Mesendoderm (in vitro differentiated cells): ENCODE data around the gene GALNS.

Source experiments
- DNase-seq: peaks from one replicate; pipeline ENCODE4 v3.0.0; 2013
- H2AK5ac ChIP-seq: 2 replicates; pipeline ENCODE4 v1.6.1; 2013; ENCODE audit warnings: low read length, inconsistent platforms
- H2BK120ac ChIP-seq: 2 replicates; pipeline ENCODE4 v1.6.1; 2013; ENCODE audit warnings: low read depth, mild to moderate bottlenecking, low read length, moderate library complexity, mixed read lengths
- H2BK15ac ChIP-seq: replicated peaks from 2 replicates; pipeline ENCODE4 v1.6.1; 2013; ENCODE audit warnings: low read depth, mild to moderate bottlenecking, moderate library complexity
- H2BK5ac ChIP-seq: 2 replicates; pipeline ENCODE4 v1.6.1; 2013; ENCODE audit warnings: low read length, inconsistent platforms
- H3K18ac ChIP-seq: 2 replicates; pipeline ENCODE4 v1.6.1; 2013; ENCODE audit warnings: mild to moderate bottlenecking, low read length, mixed read lengths
- H3K23ac ChIP-seq: one replicate; pipeline ENCODE4 v1.6.1; 2013; ENCODE audit warnings: low read length
- H3K27ac ChIP-seq: 2 replicates; pipeline ENCODE4 v1.5.1; 2013; ENCODE audit warnings: low read depth, mild to moderate bottlenecking, inconsistent platforms, low read length, moderate library complexity
- H3K27me3 ChIP-seq: 2 replicates; pipeline ENCODE4 v1.6.1; 2013; ENCODE audit warnings: low read length, control low read depth, mild to moderate bottlenecking, inconsistent platforms; ENCODE audit not compliant: insufficient read depth, poor library complexity
- H3K36me3 ChIP-seq: 2 replicates; pipeline ENCODE4 v1.6.1; 2013; ENCODE audit warnings: low read length, inconsistent platforms; ENCODE audit not compliant: control insufficient read depth, insufficient read depth
- H3K4ac ChIP-seq: one replicate; pipeline ENCODE4 v1.6.1; 2013; ENCODE audit warnings: low read depth, mild to moderate bottlenecking, low read length, moderate library complexity
- H3K4me1 ChIP-seq: 2 replicates; pipeline ENCODE4 v1.6.1; 2013; ENCODE audit warnings: low read depth, low read length, inconsistent platforms; ENCODE audit not compliant: control insufficient read depth
- H3K4me2 ChIP-seq: 2 replicates; pipeline ENCODE4 v1.6.1; 2013; ENCODE audit warnings: low read length
- H3K4me3 ChIP-seq: 2 replicates; pipeline ENCODE4 v1.5.1; 2013; ENCODE audit warnings: mild to moderate bottlenecking, low read length
- H3K56ac ChIP-seq: one replicate; pipeline ENCODE4 v1.6.1; 2013; ENCODE audit warnings: low read length
- H3K79me1 ChIP-seq: 2 replicates; pipeline ENCODE4 v1.6.1; 2013; ENCODE audit warnings: low read length, inconsistent platforms
- H3K79me2 ChIP-seq: 2 replicates; pipeline ENCODE4 v1.6.1; 2013; ENCODE audit warnings: mild to moderate bottlenecking, low read length; ENCODE audit not compliant: control insufficient read depth, insufficient read depth
- H3K9ac ChIP-seq: 2 replicates; pipeline ENCODE4 v1.6.1; 2013; ENCODE audit warnings: low read length, inconsistent platforms
- H4K5ac ChIP-seq: one replicate; pipeline ENCODE4 v1.6.1; 2013; ENCODE audit warnings: low read length
- H4K8ac ChIP-seq: one replicate; pipeline ENCODE4 v1.6.1; 2013; ENCODE audit warnings: low read depth, mild to moderate bottlenecking, control low read depth, low read length, moderate library complexity
- WGBS: extraction: QIAGEN DNeasy Blood & Tissue Kit; methylation state at CpG from one replicate; pipeline ENCODE4 v1.1.7; 2013; ENCODE audit warnings: low lambda C conversion rate, missing lambda C conversion rate; ENCODE audit not compliant: insufficient coverage; ENCODE audit errors: extremely low coverage; 5-methylcytosine and 5-hydroxymethylcytosine counted together

The GALNS gene

GRCh38 chr16:88787579-88788314 is 69.0 kb downstream of the GALNS start:
- Histone ChIP-seq H3K4ac (no peak overlapping the region), H3K4me3 (no peak overlapping the region), H3K4me2 (no peak overlapping the region), H2AK5ac (no peak overlapping the region), H3K36me3 (no peaks in the 10 kb centered on the region), H3K23ac (no peak overlapping the region), H3K27me3 (no peaks in the 10 kb centered on the region), H3K9ac (no peak overlapping the region), H3K4me1 (peaks cover 2% of the 10 kb centered on the region), H3K18ac (no peak overlapping the region), H3K27ac (no peak overlapping the region), H3K79me1 (peaks cover 1% of the 10 kb centered on the region), H4K8ac (no peak overlapping the region), H2BK5ac (no peak overlapping the region), H2BK15ac (no peak overlapping the region), H2BK120ac (no peak overlapping the region), H3K56ac (no peak overlapping the region), H4K5ac (no peak overlapping the region), H3K79me2 (peaks cover 10% of the 10 kb centered on the region)
- no peak for DNase-seq
- no CpG with 5 or more reads among the region's 11 CpGs for WGBS

- no peak within 1 kb of the TSS for H2BK5ac ChIP-seq
- H3K4me2 ChIP-seq: peak within 1 kb of the TSS; percentile 48
- H2BK15ac ChIP-seq: no peak within 1 kb of the TSS
- no peak within 1 kb of the TSS for H2AK5ac ChIP-seq
- peak within 1 kb of the TSS; percentile 82 for H3K4ac ChIP-seq
- peaks cover 24% of the 10 kb centered on the region for H3K79me2 ChIP-seq
- peak within 1 kb of the TSS; percentile 88 for H3K56ac ChIP-seq
- H3K79me1 ChIP-seq: peaks cover 5% of the 10 kb centered on the region
- no peaks in the 10 kb centered on the region for H3K27me3 ChIP-seq
- H3K23ac ChIP-seq: no peak within 1 kb of the TSS
- H3K9ac ChIP-seq: peak within 1 kb of the TSS; percentile 82
- no CpG with 5 or more reads among the region's 110 CpGs for WGBS
- no peak within 1 kb of the TSS for H4K5ac ChIP-seq
- peak within 1 kb of the TSS; percentile 98 for H3K18ac ChIP-seq
- no peaks in the 10 kb centered on the region for H3K4me1 ChIP-seq
- H2BK120ac ChIP-seq: peak within 1 kb of the TSS; percentile 48
- H3K36me3 ChIP-seq: no peaks in the 10 kb centered on the region
- H3K4me3 ChIP-seq: peak within 1 kb of the TSS; percentile 29
- peak within 1 kb of the TSS; percentile 74 for H3K27ac ChIP-seq
- DNase-seq: peak; percentile 46
- no peak within 1 kb of the TSS for H4K8ac ChIP-seq
Measured at GRCh38 chr16:88785106-88785924, 71.4 kb downstream of the GALNS start, which contains the start of gene PIEZO1. Gene PIEZO1 (minus strand): TSS chr16:88785220. CDS start chr16:88784964, 256 bp downstream.

- peak overlapping the region; percentile 82 for H3K9ac ChIP-seq
- peak overlapping the region; percentile 88 for H3K56ac ChIP-seq
- no peak overlapping the region for H3K23ac ChIP-seq
- H3K4ac ChIP-seq: peak overlapping the region; percentile 82
- peaks cover 5% of the 10 kb centered on the region for H3K79me1 ChIP-seq
- H3K27ac ChIP-seq: peak overlapping the region; percentile 74
- peak overlapping the region; percentile 25 for H3K4me2 ChIP-seq
- H4K8ac ChIP-seq: no peak overlapping the region
- no peak overlapping the region for H2BK15ac ChIP-seq
- H3K79me2 ChIP-seq: peaks cover 24% of the 10 kb centered on the region
- no peak overlapping the region for H2BK5ac ChIP-seq
- H3K18ac ChIP-seq: peak overlapping the region; percentile 98
- H3K27me3 ChIP-seq: no peaks in the 10 kb centered on the region
- no peak for DNase-seq
- no CpG with 5 or more reads among the region's 32 CpGs for WGBS
- no peak overlapping the region for H2AK5ac ChIP-seq
- peak overlapping the region; percentile 29 for H3K4me3 ChIP-seq
- H4K5ac ChIP-seq: no peak overlapping the region
- no peak overlapping the region for H2BK120ac ChIP-seq
- no peaks in the 10 kb centered on the region for H3K36me3 ChIP-seq
- H3K4me1 ChIP-seq: no peaks in the 10 kb centered on the region
Measured at GRCh38 chr16:88784856-88785105, 72.0 kb downstream of the GALNS start.

- peak overlapping the region; percentile 48 for H2BK120ac ChIP-seq
- H2BK5ac ChIP-seq: no peak overlapping the region
- peak overlapping the region; percentile 48 for H3K4me2 ChIP-seq
- no peak overlapping the region for H4K8ac ChIP-seq
- H4K5ac ChIP-seq: no peak overlapping the region
- H3K79me2 ChIP-seq: peaks cover 26% of the 10 kb centered on the region
- no peaks in the 10 kb centered on the region for H3K27me3 ChIP-seq
- peak overlapping the region; percentile 74 for H3K27ac ChIP-seq
- peaks cover 5% of the 10 kb centered on the region for H3K79me1 ChIP-seq
- no peak overlapping the region for H2BK15ac ChIP-seq
- H2AK5ac ChIP-seq: no peak overlapping the region
- no CpG with 5 or more reads among the region's 74 CpGs for WGBS
- H3K9ac ChIP-seq: peak overlapping the region; percentile 82
- H3K4me1 ChIP-seq: no peaks in the 10 kb centered on the region
- H3K18ac ChIP-seq: peak overlapping the region; percentile 98
- DNase-seq: peak; percentile 87
- peak overlapping the region; percentile 82 for H3K4ac ChIP-seq
- peak overlapping the region; percentile 29 for H3K4me3 ChIP-seq
- H3K56ac ChIP-seq: peak overlapping the region; percentile 88
- H3K36me3 ChIP-seq: no peaks in the 10 kb centered on the region
- H3K23ac ChIP-seq: no peak overlapping the region
Measured at GRCh38 chr16:88784074-88784855, 72.5 kb downstream of the GALNS start.

- H3K79me1 ChIP-seq: peaks cover 5% of the 10 kb centered on the region
- H3K79me2 ChIP-seq: peaks cover 28% of the 10 kb centered on the region
- DNase-seq: no peak
- no peak overlapping the region for H3K23ac ChIP-seq
- H3K9ac ChIP-seq: peak overlapping the region; percentile 82
- no peaks in the 10 kb centered on the region for H3K36me3 ChIP-seq
- H3K18ac ChIP-seq: peak overlapping the region; percentile 98
- peak overlapping the region; percentile 65 for H2AK5ac ChIP-seq
- WGBS: no CpG with 5 or more reads among the region's 27 CpGs
- H2BK120ac ChIP-seq: peak overlapping the region; percentile 5
- H3K27ac ChIP-seq: no peak overlapping the region
- H3K4me2 ChIP-seq: peak overlapping the region; percentile 48
- no peak overlapping the region for H4K5ac ChIP-seq
- peak overlapping the region; percentile 88 for H3K56ac ChIP-seq
- H3K27me3 ChIP-seq: no peaks in the 10 kb centered on the region
- H2BK5ac ChIP-seq: no peak overlapping the region
- H3K4me3 ChIP-seq: no peak overlapping the region
- no peak overlapping the region for H2BK15ac ChIP-seq
- H3K4ac ChIP-seq: peak overlapping the region; percentile 82
- no peak overlapping the region for H4K8ac ChIP-seq
- H3K4me1 ChIP-seq: no peaks in the 10 kb centered on the region
Measured at GRCh38 chr16:88783391-88784073, 73.2 kb downstream of the GALNS start.
